Astrocyte of the spinal cord (primary cell): ENCODE data around the gene NPTX1.

Source experiments
- DNase-seq: peaks from one replicate; pipeline ENCODE4 v3.0.0; 2011; ENCODE audit warnings: low read depth, low spot score
- H3K4me3 ChIP-seq: 2 replicates; pipeline ENCODE4 v1.5.1; 2011; ENCODE audit warnings: low read depth, mild to moderate bottlenecking, low read length, moderate library complexity
- CTCF ChIP-seq: IDR thresholded peaks from 2 replicates; pipeline ENCODE4 v1.5.1; 2012; ENCODE audit warnings: low read depth, mild to moderate bottlenecking, low read length, inconsistent platforms
- in situ Hi-C: cut with HindIII; loops from 2 replicates; pipeline ENCODE4 v1.10.0; 2017; ENCODE audit warnings: low sequenced_read_pairs

NPTX1 gene

GRCh38 chr17:80424878-80425765 lies 51.3 kb downstream of the NPTX1 start:
- no peak for TF ChIP-seq CTCF
- H3K4me3 ChIP-seq, result no peak overlapping the region
- no peak for DNase-seq
- in situ Hi-C loops, result no loop called here

DNA sequence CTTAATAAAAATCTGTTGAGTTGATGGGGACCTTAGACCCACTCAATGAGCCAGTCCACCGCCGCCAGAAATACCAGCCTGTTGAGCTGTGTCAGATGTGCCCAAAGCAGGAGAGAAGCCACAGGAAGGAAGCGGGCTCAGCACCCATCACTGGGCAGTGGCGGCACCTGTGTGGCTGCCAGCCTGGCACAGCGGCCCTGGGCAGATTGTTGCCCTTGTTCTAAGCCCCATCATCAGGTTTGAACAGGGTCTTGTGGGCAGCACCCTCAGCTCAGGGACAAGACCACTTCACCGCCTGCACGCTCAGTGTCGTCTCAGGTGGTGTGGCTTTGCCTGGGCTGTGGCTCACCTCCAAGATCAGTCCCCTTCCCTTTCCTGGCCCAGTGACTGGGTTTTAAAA lies 52.1 kb downstream of the NPTX1 start:
- H3K4me3 ChIP-seq, result no peak overlapping the region
- in situ Hi-C loops, result no loop called here
- no peak for TF ChIP-seq CTCF
- no peak for DNase-seq

GRCh38 chr17:80423536-80424225 lies 52.7 kb downstream of the NPTX1 start:
- no peak overlapping the region for H3K4me3 ChIP-seq
- DNase-seq, result no peak
- no peak for TF ChIP-seq CTCF
- in situ Hi-C loops, result no loop called here

DNA sequence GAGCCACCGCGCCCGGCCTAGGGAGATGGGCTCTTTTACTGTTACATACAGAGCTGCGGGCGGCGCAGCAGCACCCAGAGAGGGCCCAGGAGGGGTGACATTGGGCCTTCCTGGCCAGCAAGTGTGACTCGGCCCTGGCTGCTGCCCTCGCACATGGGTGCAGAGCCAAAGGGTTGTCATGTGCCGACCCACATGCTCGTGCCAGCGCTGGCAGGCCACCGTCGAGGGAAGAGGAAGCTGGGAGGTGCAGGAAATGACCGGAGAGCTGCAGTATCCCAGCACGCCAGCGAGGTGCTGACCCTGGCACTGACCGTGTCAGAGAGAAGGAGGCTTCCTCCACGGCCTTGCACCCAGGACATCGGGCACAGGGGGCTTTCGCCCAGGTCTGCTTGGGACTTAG lies 53.4 kb downstream of the NPTX1 start:
- in situ Hi-C loops, result no loop called here
- no peak for DNase-seq
- H3K4me3 ChIP-seq, result no peak overlapping the region
- TF ChIP-seq CTCF, result no peak

DNA sequence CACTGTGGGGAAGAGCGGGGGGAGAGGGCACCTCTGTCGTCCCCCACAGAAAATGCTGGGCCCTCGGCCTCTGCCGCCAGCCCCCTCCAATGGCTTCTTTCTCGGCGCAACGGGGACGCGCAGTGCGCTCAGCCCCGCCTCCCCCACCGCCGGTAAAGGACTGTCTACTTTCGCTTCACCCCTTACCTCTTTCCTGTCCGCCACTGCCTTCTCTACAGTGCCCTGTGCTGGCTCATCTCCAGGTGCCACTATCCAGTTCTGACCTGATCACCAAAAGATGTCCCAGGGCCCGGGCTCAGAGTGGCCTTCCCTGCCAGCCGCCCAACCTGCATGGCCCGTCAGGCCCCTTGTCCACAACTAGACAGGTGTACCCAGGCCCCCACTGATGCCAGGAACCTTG lies 54.1 kb downstream of the NPTX1 start:
- in situ Hi-C loops, result no loop called here
- DNase-seq, result no peak
- no peak for TF ChIP-seq CTCF

DNA sequence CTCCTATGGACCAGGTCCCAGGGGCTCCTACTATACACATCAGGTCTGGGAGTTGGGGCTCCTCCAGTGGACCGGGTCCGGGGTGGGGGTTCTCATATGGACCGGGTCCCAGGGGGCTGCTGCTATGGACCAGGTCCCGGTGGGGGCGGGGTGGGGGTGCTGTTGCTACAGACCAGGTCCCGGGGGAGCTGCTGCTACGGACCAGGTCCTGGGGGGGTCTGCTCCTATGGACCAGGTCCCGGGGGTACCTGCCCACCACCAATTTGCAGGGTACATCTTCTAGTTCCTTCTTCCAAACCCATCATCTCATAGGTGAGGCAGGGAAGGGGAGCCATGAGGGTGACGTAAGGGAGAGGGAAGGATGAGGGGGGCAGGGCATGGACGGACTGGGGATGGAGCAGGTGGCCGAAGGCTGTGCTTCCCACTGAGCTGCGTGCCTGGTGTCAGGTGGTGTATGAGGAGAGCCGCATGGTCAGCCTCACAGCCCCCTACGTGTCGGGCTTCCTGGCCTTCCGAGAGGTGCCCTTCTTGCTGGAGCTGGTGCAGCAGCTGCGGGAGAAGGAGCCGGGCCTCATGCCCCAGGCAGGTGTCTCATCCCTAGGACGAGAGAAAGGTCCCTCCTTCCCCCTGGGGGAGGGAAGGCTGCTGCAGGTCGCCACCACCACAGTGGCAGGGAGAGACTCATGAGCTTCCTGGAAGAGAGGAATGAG lies 54.9 kb downstream of the NPTX1 start:
- no peak for TF ChIP-seq CTCF
- H3K4me3 ChIP-seq, result no peak overlapping the region
- DNase-seq, result no peak
- in situ Hi-C loops, result no loop called here

More for the DNA sequence above, 54.1 kb downstream of the NPTX1 start:
- H3K4me3 ChIP-seq, result no peak overlapping the region
